NCI-H510A treated with DMSO at 0.1 percent for 48 hours (cell line): ENCODE results near the gene SEC14L2.

Experiments used
- DNase-seq: peaks from one replicate; lab custom pipeline; 2025; lab: John Stamatoyannopoulos, UW

Gene SEC14L2

DNA sequence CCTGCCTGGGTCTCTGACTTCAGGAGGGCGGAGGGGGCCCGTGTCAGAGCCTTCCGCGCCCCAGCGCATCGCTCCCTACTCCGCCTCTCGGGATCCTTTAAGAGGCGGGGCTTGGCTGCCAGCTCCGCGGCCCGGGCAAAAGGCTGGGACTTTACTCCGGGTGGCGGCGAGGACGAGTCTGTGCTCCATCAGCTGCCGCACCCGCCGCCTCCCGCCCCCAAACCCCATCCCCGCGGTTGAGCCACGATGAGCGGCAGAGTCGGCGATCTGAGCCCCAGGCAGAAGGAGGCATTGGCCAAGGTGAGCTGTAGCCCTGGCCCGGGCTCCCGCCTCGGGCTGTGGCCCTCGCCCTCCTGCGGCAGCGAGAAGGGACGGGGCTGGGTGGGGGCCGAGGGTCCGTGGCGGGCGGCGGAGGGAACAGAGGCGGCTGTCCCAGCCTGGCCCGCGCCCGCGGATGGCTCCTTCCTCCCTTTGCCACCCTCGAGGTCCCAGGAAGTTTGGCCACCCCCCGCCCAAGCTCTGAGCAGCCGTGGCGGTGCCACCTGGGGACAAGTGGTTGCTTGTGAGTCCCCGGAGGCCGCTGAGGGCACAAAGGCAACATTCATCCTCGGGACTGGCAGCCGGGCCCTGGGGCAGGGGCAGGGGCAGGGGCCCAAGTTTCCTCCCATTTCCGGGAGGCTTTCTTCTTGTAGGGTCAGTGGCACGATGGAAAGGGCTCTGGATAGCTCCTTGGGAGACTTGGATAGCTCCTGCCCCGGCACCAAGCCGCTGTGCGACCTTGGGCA, at the start of gene SEC14L2:
TSS of gene SEC14L2 (plus strand) at position 148 of the 785 bp plus-strand sequence. CDS start at position 247, 99 bp downstream.
- peak; percentile 26 for DNase-seq

DNA sequence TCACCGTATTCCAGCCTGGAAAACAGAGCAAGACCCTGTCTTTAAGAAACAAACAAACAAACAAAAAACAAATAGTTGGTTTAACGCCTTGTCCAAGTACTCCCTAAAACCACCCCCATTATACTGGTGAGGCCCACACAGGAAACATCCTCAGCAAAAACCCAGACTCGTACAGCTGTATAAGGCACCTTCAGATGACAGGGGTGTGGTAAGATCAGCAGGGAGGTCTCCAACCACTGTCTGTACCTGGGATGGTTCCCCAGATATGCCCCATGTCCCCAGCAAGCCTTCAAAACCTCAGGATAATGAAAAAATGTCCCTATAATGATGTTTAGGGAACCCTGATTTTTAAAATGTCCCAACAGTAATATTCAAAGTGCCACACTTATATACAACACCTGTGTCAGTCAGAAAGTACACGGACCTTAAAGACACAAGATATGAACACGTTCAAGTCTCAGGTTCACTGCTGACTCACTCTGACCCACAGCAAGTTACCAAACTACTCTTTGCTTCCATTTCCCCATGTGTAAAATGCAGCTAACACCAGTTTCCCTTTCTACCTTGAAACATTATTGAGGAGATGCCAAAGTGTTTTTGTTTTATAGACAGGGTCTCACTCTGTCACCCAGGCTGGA, 49.4 kb upstream of the SEC14L2 start:
- DNase-seq: no peak

DNA sequence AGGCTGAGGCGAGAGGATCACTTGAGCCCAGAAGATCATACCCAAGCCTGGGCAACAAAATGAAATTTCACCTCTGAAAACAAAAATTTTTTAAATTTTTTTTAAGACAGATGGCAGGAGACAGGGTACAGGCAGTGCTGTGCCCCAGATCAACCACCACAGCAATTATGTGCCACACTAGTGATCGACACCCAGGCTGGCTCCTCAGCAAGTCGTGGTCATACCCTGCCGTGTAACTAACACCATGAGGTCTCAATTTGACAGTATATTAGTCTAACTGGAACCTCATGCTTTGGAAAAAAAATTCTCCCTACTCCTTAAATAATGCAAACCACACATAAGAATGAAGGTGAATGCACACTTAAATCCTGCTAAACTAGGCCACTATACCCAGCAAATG, 48.4 kb upstream of the SEC14L2 start:
- DNase-seq: no peak

DNA sequence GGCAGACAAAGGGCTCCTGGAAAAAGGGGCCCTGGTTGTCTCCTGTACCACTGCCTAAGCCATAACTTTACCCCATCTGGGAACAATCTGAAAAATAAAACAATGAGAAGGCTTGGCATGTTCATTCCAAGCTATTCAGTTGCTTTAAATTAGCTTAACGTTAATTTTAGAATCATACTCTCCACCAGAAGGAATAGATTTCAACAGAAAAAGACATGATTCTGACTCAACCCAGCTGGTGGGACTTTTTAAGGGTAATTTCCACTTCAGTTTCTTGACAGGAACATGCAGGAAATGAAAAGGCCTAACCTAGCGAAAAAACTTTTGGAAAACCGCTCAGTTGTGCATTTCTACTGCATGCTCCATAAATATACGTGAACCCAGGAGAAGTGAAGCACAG, 48.0 kb upstream of the SEC14L2 start:
- no peak for DNase-seq

GRCh38 chr22:30351226-30351625, 45.6 kb upstream of the SEC14L2 start:
- no peak for DNase-seq

- no peak for DNase-seq
Observed at GRCh38 chr22:30354644-30355043, 42.2 kb upstream of the SEC14L2 start.

DNA sequence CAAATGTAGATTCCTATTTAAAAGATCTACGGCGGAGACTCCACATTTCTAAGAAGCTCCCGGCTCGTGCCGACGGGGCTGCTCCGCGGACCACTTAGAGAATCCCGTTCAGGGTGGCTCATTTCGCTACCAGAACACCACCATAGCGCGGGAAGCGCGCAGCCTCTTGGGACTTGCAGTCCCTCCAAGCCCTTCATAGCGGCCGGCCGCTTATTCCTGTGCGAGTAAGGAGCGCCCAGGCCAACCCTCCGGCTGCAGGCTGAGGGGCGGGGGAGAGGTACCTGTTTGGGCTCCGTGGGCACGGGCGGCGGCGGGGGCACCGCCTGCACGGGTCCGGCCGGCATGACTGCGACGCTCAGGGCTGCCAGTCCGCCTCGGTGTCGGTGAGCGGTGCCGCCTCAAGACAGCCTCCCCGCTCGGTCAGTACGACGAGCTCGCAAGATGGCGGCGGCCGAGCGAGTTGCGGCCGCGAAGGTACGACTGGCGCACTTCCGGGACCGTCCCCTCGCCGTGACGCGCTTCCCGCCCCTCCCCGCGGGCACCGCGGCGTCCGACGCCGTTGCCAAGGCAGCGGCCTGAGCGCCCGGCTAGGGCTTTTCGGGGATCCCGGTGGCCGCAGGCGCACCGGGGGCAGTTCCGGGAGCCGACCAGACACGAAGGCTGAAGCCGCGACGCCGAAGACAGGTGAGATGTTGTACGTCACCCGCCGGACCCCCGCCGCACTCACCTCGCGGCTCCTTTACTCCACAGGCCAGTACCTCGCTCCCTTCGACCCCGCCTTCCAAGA, 40.2 kb upstream of the SEC14L2 start, which contains the start of the genes CCDC157 and SF3A1:
TSS of gene CCDC157 (plus strand) at position 559 of the 787 bp plus-strand sequence. CDS start 8,994 bp downstream, outside the sequence.
TSS of gene SF3A1 (minus strand) at position 446 of the 787 bp plus-strand sequence. CDS start at position 344, 102 bp downstream.
- peak; percentile 66 for DNase-seq

DNA sequence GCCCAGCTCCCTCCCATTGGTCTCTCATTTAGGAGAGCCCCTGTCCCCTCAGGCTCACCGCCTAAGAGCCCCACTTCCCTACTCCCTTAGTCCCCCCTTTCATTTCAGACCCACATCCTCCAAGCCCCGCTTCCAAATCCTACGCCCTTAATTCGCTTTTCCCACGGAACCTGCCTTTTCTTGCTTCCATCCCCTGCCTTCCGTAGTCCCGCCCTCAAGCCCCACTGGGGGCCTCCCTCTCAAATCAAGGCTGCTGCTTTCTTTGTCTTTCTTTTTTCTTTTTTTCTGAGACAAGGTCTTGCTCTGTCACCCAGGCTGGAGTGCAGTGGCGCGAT, 39.6 kb upstream of the SEC14L2 start:
- DNase-seq: no peak

DNA sequence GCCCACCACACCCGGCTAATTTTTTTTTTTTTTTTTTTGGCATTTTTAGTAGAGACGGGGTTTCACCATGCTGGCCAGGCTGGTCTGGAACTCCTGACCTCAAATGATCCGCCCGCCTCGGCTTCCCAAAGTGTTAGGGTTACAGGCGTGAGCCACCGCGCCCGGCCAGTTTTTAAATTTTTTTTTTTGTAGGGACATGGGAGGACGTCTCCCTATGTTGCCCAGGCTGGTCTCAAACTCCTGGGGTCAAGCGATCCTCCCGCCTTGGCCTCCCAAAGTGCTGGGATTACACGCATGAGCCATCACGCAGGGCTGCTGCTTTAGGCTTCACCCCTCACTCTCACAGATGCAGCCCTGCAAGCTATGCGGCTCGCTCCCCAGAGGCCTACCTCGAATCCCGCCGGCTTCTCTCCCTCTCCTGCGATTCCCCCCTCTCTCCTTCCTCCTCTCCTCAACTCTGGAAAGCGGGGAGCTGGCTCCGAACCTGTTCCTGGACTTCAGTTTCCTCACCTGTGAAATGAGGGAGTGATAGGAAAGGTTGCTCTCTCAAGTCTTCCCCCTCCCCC, 39.1 kb upstream of the SEC14L2 start:
- no peak for DNase-seq

GRCh38 chr22:30358541-30358940, 38.3 kb upstream of the SEC14L2 start:
- DNase-seq: no peak

GRCh38 chr22:30361916-30362650, 34.7 kb upstream of the SEC14L2 start:
- DNase-seq: peak; percentile 54

- DNase-seq: no peak
Observed at GRCh38 chr22:30362651-30363281, 34.1 kb upstream of the SEC14L2 start.

DNA sequence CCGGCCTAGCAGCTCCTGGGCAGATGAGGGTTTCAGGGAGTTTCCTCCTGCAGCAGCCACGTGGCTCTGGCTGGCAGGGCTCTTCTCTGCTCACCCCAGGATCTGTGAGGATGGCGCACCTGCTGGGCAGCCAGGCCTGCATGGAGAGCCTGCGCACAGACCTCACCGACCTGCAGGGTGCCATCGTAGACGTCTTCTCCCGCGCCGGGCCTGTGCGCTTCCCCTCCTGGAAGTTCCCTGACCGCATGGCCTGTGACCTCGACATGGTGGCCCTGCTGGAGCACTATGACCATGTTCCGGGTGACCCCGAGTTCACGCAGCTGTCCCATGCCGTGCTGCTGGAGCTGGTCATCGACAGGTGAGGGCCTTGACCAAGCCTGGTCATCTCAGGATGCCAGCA, 30.9 kb upstream of the SEC14L2 start:
- no peak for DNase-seq

DNA sequence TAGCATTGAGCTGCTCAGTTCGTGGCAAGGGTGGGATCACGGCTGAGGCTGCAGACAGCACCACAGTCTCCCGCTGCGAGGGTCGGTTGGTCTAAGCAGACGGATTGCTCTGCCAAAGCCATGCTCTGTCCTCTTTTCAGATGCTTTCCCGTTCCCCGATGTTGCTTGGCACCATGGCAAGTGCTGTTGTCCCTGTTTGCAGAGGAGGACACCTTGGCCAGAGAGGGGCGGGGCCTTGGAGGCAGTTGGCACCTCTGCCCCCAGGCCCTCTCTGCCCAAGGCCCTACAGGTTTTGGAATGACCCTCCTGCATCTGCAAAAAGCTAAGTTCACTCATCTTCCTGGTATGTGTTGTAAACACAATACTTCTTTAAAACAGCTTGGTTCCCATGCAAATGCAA, 28.4 kb upstream of the SEC14L2 start:
- DNase-seq: no peak

DNA sequence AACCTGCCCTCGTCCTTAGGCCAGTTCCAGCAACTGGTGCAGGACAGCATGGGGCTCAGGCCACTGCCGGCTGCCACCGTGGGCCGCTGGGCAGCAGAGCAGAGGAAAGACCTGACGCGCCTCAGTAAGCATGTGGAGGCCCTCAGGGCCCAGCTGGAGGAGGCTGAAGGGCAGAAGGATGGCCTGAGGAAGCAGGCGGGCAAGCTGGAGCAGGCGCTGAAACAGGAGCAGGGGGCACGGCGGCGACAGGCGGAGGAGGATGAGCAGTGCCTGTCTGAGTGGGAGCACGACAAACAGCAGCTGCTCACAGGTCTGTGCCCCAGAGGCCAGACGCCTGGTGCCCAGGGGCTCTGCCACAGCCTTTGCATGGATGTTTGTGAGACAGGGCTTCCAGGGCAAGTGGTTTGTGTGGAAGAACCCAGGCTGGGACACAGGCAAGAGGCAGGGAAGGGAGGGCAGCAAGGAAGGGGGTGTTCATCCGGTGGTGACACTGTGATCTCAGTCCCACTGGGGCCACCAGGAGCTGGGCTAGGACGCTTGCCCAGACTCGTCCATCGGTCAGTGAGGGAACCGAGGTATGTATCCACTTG, 26.1 kb upstream of the SEC14L2 start:
- DNase-seq: peak; percentile 26

DNA sequence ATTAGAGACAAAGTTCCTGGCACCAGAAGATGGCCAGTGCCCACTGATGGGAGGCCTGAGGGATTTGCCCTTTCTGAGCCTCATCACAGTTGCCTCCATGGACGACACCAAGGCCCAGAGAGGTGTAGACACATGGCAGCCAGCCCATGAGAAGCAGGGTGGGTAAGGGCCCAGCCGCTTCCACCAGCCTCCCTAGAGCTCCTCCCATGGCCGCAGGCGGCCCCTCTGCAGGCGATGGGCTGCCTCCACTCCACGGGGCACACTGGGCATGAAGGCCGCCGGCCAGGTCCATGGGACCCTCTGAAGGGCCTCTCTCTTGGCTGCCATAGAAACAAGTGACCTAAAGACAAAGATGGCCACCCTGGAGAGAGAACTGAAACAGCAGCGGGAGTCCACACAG, 25.5 kb upstream of the SEC14L2 start:
- no peak for DNase-seq

- peak; percentile 37 for DNase-seq
Observed at GRCh38 chr22:30371981-30372380, 24.8 kb upstream of the SEC14L2 start.

DNA sequence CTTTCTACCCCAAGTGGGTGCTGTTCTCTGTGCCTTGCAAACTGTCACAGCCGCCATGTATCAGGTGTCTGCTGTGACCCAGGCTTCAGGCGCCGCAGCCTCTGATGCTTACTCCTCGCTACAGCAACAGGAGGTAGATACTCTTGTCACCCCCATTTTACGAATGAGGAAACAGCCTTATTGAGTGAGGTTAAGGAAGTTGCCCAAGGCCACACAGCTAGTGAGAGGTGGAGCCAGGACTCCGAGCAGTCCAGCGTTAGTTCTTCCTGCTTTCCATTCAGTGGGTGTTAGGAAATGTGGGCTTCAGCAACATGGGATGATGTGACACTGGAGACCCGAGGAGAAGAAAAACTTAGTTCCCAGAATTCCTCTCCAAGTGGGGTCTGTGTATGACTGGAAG, 23.9 kb upstream of the SEC14L2 start:
- DNase-seq: no peak

DNA sequence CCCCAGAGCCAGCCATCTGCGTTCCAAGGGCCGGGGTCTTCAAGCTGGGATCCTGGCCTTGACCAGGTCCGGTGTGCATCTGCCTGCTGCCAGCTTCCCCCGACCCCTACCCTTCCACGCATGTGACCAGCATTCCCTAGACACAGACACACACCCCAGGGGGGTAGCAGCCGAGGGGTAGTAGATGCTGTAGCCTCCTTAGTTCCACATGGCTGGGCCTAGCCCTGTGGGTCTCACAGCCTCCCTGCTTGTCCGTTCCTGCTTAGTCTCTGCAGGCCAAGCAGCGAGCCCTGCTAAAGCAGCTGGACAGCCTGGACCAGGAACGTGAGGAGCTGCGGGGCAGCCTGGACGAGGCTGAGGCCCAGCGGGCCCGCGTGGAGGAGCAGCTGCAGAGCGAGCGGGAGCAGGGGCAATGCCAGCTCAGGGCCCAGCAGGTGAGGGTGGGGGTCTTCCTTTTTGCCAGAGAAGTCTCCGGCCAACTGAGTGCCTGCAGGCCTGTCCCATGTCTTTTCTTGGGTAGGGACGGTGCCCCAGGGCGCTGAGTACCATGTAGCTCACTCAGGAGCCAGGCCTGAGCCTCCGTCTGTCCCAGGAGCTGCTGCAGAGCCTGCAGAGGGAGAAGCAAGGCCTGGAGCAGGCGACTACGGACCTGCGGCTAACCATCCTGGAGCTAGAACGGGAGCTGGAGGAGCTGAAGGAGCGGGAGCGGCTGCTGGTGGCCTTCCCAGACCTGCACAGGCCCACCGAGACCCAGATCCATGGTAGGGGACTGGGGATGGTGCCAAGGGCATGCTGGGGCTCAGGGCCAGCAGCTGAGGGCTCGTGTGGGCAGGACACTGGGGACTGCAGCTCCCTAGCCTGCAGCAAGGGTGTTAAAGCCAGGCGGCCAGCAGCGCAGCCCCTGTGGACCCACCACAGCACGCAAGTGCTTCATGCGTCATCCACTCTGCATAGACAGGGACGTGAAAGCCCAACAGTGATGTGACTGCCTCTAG, 23.2 kb upstream of the SEC14L2 start:
- DNase-seq: no peak
